ENCODE data around the gene HECA.

GRCh38 chr6:139126931-139127330, 7.9 kb upstream of the HECA start:
- TF ChIP-seq POLR2A (IDR thresholded peaks at IDR 0.05; ENCODE audit: low read length): no peak
- no peak for TF ChIP-seq RFX5 (IDR thresholded peaks at IDR 0.05)
- no peak for TF ChIP-seq CTCF (IDR thresholded peaks at IDR 0.05)
- no peak for TF ChIP-seq KDM1A (IDR thresholded peaks at IDR 0.05; ENCODE audit: low read depth)
- no peak for TF ChIP-seq MAFK (IDR thresholded peaks at IDR 0.05; ENCODE audit: partially characterized antibody)
- no peak for TF ChIP-seq ZNF302 (CRISPR knock-in tag; IDR thresholded peaks at IDR 0.05)
- TF ChIP-seq CHD2 (IDR thresholded peaks at IDR 0.05; ENCODE audit: low read length, partially characterized antibody): no peak
- no peak for TF ChIP-seq HOXB13 (CRISPR knock-in tag; IDR thresholded peaks at IDR 0.05; ENCODE audit: low read depth)

Measured in A549 (cell line).